Neuronal stem cell (in vitro differentiated cells): ENCODE measurements around the gene TMEM208.
A peak's percentile ranks its signal among the peaks of the same experiment; 100 is the strongest.

Experiments used
- DNase-seq: peaks from one replicate; pipeline ENCODE4 v3.0.0-alpha.2; 2013; ENCODE audit warnings: low spot score
- H2AFZ ChIP-seq: one replicate; pipeline ENCODE4 v1.6.1; 2013; ENCODE audit warnings: mild to moderate bottlenecking, low read length, inconsistent platforms
- H2AK5ac ChIP-seq: 2 replicates; pipeline ENCODE4 v1.6.1; 2013; ENCODE audit warnings: low read depth, mild to moderate bottlenecking, inconsistent platforms, low read length, moderate library complexity, mixed read lengths
- H2BK120ac ChIP-seq: 2 replicates; pipeline ENCODE4 v1.6.1; 2013; ENCODE audit warnings: low read depth, mild to moderate bottlenecking, inconsistent platforms, low read length, moderate library complexity, mixed read lengths
- H2BK12ac ChIP-seq: one replicate; pipeline ENCODE4 v1.6.1; 2013; ENCODE audit warnings: low read length, inconsistent platforms
- H2BK15ac ChIP-seq: 2 replicates; pipeline ENCODE4 v1.6.1; 2013; ENCODE audit warnings: mild to moderate bottlenecking, low read length, inconsistent platforms, mixed read lengths
- H2BK5ac ChIP-seq: one replicate; pipeline ENCODE4 v1.6.1; 2013; ENCODE audit warnings: inconsistent platforms, mild to moderate bottlenecking, low read length, moderate library complexity
- H3K14ac ChIP-seq: one replicate; pipeline ENCODE4 v1.6.1; 2013; ENCODE audit warnings: low read length, inconsistent platforms
- H3K18ac ChIP-seq: 2 replicates; pipeline ENCODE4 v1.6.1; 2013; ENCODE audit warnings: low read length, inconsistent platforms
- H3K23ac ChIP-seq: 2 replicates; pipeline ENCODE4 v1.6.1; 2013; ENCODE audit warnings: low read depth, mild to moderate bottlenecking, mixed read lengths, low read length, inconsistent platforms; ENCODE audit not compliant: poor library complexity
- H3K27ac ChIP-seq: replicated peaks from 3 replicates; pipeline ENCODE4 v1.5.1; 2013; ENCODE audit warnings: low read length, inconsistent platforms
- H3K27me3 ChIP-seq, 3 experiments: 2 replicates each; pipeline ENCODE4 v1.6.1; 2013; ENCODE audit warnings: low read length in 3 of 3, mild to moderate bottlenecking in 2 of 3, inconsistent platforms in 1 of 3, low read depth in 1 of 3, mixed read lengths in 1 of 3, moderate library complexity in 1 of 3; ENCODE audit not compliant: control insufficient read depth in 3 of 3, insufficient read depth in 3 of 3
- H3K36me3 ChIP-seq, 2 donors: replicated peaks in 1 of 2; 2 replicates each; pipeline ENCODE4 v1.6.1; 2013; ENCODE audit warnings: low read length in 2 of 2; ENCODE audit not compliant: control insufficient read depth in 2 of 2, insufficient read depth in 2 of 2
- H3K4ac ChIP-seq: 2 replicates; pipeline ENCODE4 v1.6.1; 2013; ENCODE audit warnings: inconsistent platforms, mild to moderate bottlenecking, low read length, moderate library complexity
- H3K4me1 ChIP-seq, 2 donors: 1 replicate in 1 of 2; 2 replicates in 1 of 2; pipeline ENCODE4 v1.6.1; 2013; ENCODE audit warnings: low read length in 2 of 2, low read depth in 1 of 2; ENCODE audit not compliant: control insufficient read depth in 2 of 2, insufficient read depth in 1 of 2
- H3K4me2 ChIP-seq: one replicate; pipeline ENCODE4 v1.6.1; 2013; ENCODE audit warnings: mild to moderate bottlenecking, low read length, inconsistent platforms; ENCODE audit not compliant: insufficient read depth, poor library complexity, severe bottlenecking
- H3K4me3 ChIP-seq, 2 donors: 2 replicates each; pipeline ENCODE4 v1.5.1; 2013; ENCODE audit warnings: low read length in 2 of 2, mild to moderate bottlenecking in 2 of 2, inconsistent platforms in 1 of 2, moderate library complexity in 1 of 2
- H3K79me1 ChIP-seq: one replicate; pipeline ENCODE4 v1.6.1; 2013; ENCODE audit warnings: low read depth, mild to moderate bottlenecking, inconsistent platforms, low read length, moderate library complexity
- H3K9ac ChIP-seq: one replicate; pipeline ENCODE4 v1.6.1; 2013; ENCODE audit warnings: mild to moderate bottlenecking, low read depth, low read length, inconsistent platforms; ENCODE audit not compliant: poor library complexity
- H3K9me3 ChIP-seq, 2 donors: replicated peaks in 1 of 2; 2 replicates each; pipeline versions ENCODE3 to v1.6.1; 2013; ENCODE audit warnings: low read length in 2 of 2, mild to moderate bottlenecking in 2 of 2, inconsistent platforms in 1 of 2, low read depth in 1 of 2, mixed read lengths in 1 of 2, moderate library complexity in 1 of 2; ENCODE audit not compliant: control insufficient read depth in 2 of 2, insufficient read depth in 1 of 2
- H4K8ac ChIP-seq: one replicate; pipeline ENCODE4 v1.6.1; 2013; ENCODE audit warnings: low read depth, mild to moderate bottlenecking, inconsistent platforms, low read length, moderate library complexity
- H4K91ac ChIP-seq: one replicate; pipeline ENCODE4 v1.6.1; 2013; ENCODE audit warnings: low read length, low read depth, mild to moderate bottlenecking, inconsistent platforms; ENCODE audit not compliant: poor library complexity
- WGBS, 2 donors: extraction: QIAGEN DNeasy Blood & Tissue Kit; methylation state at CpG; one replicate each; pipeline ENCODE4 v1.1.7; 2013; ENCODE audit warnings: missing lambda C conversion rate in 2 of 2, mixed read lengths in 1 of 2; ENCODE audit not compliant: insufficient read length in 2 of 2, insufficient replicate concordance in 1 of 2; ENCODE audit errors: extremely low coverage in 2 of 2; 5-methylcytosine and 5-hydroxymethylcytosine counted together

The TMEM208 gene

GRCh38 chr16:67188798-67189197, 38.1 kb upstream of the TMEM208 start:
- no peak overlapping the region for H3K14ac ChIP-seq
- H3K36me3 ChIP-seq: peaks cover 4 to 7% of the 10 kb centered on the region in 2 donors
- no peak overlapping the region for H2BK15ac ChIP-seq
- peaks cover 5 to 30% (median 8%) of the 10 kb centered on the region in 3 experiments for H3K27me3 ChIP-seq
- H3K79me1 ChIP-seq: peaks cover 13% of the 10 kb centered on the region
- no peak overlapping the region for H3K27ac ChIP-seq
- H4K8ac ChIP-seq: no peak overlapping the region
- no peak overlapping the region for H3K23ac ChIP-seq
- H2AK5ac ChIP-seq: peak overlapping the region; percentile 53
- H3K4me1 ChIP-seq: peaks cover 20 to 23% of the 10 kb centered on the region in 2 donors
- no peak overlapping the region for H3K4me3 ChIP-seq
- H2BK12ac ChIP-seq: peak overlapping the region; percentile 70
- WGBS, 2 donors: no CpG with 5 or more reads among the region's 15 CpGs
- H4K91ac ChIP-seq: no peak overlapping the region
- no peak overlapping the region for H2BK5ac ChIP-seq
- H2AFZ ChIP-seq: no peak overlapping the region
- H3K9ac ChIP-seq: peak overlapping the region; percentile 57
- H3K4ac ChIP-seq: no peak overlapping the region
- no peak overlapping the region for H3K4me2 ChIP-seq
- H3K9me3 ChIP-seq: no peaks in the 10 kb centered on the region
- H3K18ac ChIP-seq: no peak overlapping the region
- no peak overlapping the region for H2BK120ac ChIP-seq
- no peak for DNase-seq

- H3K9me3 ChIP-seq: no peaks in the 10 kb centered on the region
- peak within 1 kb of the TSS; percentile 36 for H3K9ac ChIP-seq
- no peak within 1 kb of the TSS for H3K4ac ChIP-seq
- H3K36me3 ChIP-seq: peaks cover 16 to 20% of the 10 kb centered on the region in 2 donors
- no peak within 1 kb of the TSS for H2BK120ac ChIP-seq
- H3K4me3 ChIP-seq: peak within 1 kb of the TSS in 1 of 2 donors; percentile 33
- no peak within 1 kb of the TSS for H4K91ac ChIP-seq
- peak within 1 kb of the TSS; percentile 70 for H2AFZ ChIP-seq
- H3K79me1 ChIP-seq: peaks cover 9% of the 10 kb centered on the region
- DNase-seq: no peak
- no peak within 1 kb of the TSS for H3K23ac ChIP-seq
- peaks cover 17 to 20% of the 10 kb centered on the region in 2 donors for H3K4me1 ChIP-seq
- H2BK15ac ChIP-seq: no peak within 1 kb of the TSS
- no peak within 1 kb of the TSS for H3K18ac ChIP-seq
- no peak within 1 kb of the TSS for H3K27ac ChIP-seq
- no peak within 1 kb of the TSS for H4K8ac ChIP-seq
- peak within 1 kb of the TSS; percentile 81 for H2AK5ac ChIP-seq
- no peak within 1 kb of the TSS for H3K14ac ChIP-seq
- H3K27me3 ChIP-seq: peaks cover 1 to 20% (median 2%) of the 10 kb centered on the region in 3 experiments
- H2BK5ac ChIP-seq: no peak within 1 kb of the TSS
- H2BK12ac ChIP-seq: peak within 1 kb of the TSS; percentile 70
- no peak within 1 kb of the TSS for H3K4me2 ChIP-seq
- no CpG with 5 or more reads among the region's 6 CpGs for whole genome bisulfite sequencing, 2 donors
Observed at GRCh38 chr16:67190041-67190440, 36.9 kb upstream of the TMEM208 start, which contains the start of gene EXOC3L1. Gene EXOC3L1 (minus strand): TSS chr16:67190136. CDS start chr16:67189676, 460 bp downstream.

- Histone ChIP-seq H2BK5ac (no peak overlapping the region), H3K9me3 (no peaks in the 10 kb centered on the region), H3K4me1 (peaks cover 17 to 20% of the 10 kb centered on the region in 2 donors), H3K4ac (no peak overlapping the region), H3K4me2 (no peak overlapping the region), H3K27me3 (peaks cover 0 to 13% (median 0%) of the 10 kb centered on the region in 3 experiments), H3K14ac (no peak overlapping the region), H3K27ac (no peak overlapping the region), H2AK5ac (no peak overlapping the region), H2BK15ac (no peak overlapping the region), H3K36me3 (peaks cover 22 to 27% of the 10 kb centered on the region in 2 donors), H3K18ac (no peak overlapping the region), H2BK120ac (no peak overlapping the region), H2BK12ac (no peak overlapping the region), H4K8ac (no peak overlapping the region), H3K79me1 (peaks cover 9% of the 10 kb centered on the region), H3K4me3 (peak overlapping the region in 1 of 2 donors; percentile 33), H2AFZ (no peak overlapping the region), H4K91ac (no peak overlapping the region), H3K9ac (no peak overlapping the region), H3K23ac (no peak overlapping the region)
- WGBS, 2 donors: no CpG with 5 or more reads among the region's 13 CpGs
- DNase-seq: no peak
Observed at GRCh38 chr16:67190448-67191399, 36.2 kb upstream of the TMEM208 start.

GRCh38 chr16:67191411-67191994, 35.4 kb upstream of the TMEM208 start:
- peaks cover 16 to 20% of the 10 kb centered on the region in 2 donors for H3K4me1 ChIP-seq

More at GRCh38 chr16:67191411-67191994, 35.4 kb upstream of the TMEM208 start:
- no CpG with 5 or more reads among the region's 9 CpGs for WGBS, 2 donors
- Histone ChIP-seq H4K8ac (no peak overlapping the region), H2BK15ac (no peak overlapping the region), H2BK12ac (no peak overlapping the region), H3K18ac (no peak overlapping the region), H3K14ac (no peak overlapping the region), H3K23ac (peak overlapping the region; percentile 94), H2AFZ (peak overlapping the region; percentile 78), H3K9me3 (no peaks in the 10 kb centered on the region), H3K4me3 (peak overlapping the region in 1 of 2 donors; percentile 99), H3K36me3 (peaks cover 30 to 34% of the 10 kb centered on the region in 2 donors), H4K91ac (no peak overlapping the region), H3K27ac (no peak overlapping the region), H2AK5ac (no peak overlapping the region), H3K79me1 (peaks cover 9% of the 10 kb centered on the region), H2BK5ac (no peak overlapping the region), H3K27me3 (peaks cover 0 to 5% (median 0%) of the 10 kb centered on the region in 3 experiments), H3K4ac (no peak overlapping the region), H3K9ac (no peak overlapping the region), H2BK120ac (no peak overlapping the region), H3K4me2 (peak overlapping the region; percentile 34)
- no peak for DNase-seq
